GM19238 (cell line): ENCODE results near the gene URB1.
"Not testable (repeated sequence)": the region's sequence is repeated elsewhere in the genome, so short reads cannot be mapped to it uniquely, and the experiment has no call there.

Experiments used
- DNase-seq: peaks from one replicate; pipeline ENCODE4 v3.0.0; 2011; ENCODE audit warnings: low spot score; ENCODE audit not compliant: insufficient read length

Gene URB1, protein sequence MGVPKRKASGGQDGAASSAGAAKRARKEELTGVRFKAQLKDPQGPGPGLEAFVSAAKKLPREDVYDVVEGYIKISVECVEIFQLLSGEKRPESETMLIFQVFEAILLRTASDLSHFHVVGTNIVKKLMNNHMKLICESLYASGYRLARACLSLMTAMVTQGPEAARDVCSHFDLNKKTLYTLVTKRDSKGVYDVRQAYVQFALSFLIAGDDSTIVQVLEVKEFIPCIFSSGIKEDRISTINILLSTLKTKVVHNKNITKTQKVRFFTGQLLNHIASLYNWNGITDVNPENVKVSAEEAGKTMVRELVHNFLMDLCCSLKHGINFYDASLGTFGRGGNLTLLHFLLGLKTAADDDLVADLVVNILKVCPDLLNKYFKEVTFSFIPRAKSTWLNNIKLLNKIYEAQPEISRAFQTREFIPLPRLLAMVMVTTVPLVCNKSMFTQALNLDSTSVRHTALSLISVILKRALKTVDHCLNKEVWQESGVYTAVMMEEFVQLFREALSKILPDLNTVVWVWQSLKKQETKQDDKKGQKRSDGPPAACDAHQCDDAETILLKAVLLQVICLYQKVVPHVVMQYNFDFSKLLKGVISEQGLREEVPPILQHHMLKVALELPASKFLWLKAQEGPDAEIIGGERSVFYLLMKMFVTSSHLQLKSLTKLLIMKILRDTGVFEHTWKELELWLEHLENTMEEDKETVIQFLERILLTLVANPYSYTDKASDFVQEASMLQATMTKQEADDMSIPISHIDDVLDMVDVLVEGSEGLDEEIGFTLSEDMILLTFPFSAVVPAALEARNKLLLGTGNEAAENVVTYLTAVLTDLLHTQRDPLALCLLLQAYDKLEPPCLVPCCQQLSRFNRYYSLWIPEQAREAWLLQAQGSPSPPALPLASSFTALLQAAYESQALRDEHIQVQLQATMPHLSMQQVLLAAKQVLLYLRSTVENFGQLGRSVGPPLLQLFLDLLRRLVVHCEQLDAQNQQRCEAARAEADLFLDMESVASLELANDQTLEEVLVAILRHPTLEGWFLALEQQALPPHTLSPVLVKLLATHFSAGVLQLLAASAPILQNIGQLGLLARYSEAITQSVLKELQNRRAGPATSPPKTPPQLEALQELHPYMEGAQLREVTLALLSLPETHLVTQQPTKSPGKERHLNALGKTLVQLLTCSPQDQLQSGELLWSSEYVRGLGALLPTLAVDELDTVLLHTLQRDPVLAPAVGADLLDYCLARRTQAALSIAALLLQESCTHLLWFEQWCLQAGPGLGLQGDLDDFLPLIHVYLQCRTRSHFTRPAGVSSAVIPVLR (N-terminal part only)

DNA sequence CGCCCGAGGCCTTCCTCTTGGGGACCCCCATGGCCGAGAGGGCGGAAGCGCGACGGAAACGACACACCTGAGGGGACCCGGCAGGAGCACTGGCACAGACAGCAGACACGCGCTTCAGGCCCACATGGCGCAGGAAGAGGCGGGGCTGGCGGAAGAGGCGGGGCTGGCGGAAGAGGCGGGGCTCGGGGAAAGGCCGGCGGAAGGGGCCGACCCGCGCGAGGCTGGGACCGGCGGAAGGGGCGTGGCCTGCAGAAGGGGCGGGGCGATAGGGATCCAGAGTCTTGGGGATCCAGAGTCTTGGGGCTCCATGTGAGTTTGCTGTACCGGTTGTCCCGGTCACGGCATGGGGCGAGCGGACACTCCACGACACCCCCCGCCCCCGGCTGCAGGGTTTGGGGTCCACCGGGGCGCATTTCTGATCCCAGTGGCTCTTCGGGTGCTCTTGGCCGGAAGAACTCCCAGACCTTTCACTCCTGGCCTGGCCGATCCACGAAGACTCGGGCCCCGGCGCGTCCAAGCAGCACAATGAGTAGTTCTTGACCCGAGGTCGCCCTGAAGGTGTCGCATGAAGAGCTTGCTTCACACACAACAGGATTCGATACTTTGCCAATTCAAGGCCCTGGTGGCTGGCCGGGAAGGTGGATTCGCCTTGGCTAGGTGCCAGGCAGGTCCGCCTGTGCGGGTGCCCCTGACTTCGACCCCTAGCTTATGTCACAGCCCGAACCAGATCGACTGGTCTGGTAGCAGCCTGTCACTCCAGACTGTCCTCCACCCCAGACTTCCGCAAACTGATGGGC lies at the start of gene URB1:
URB1 (minus strand) TSS at position 133 of the 797 bp plus-strand sequence; CDS start at position 31, 102 bp downstream.
- peak; percentile 90 for DNase-seq

DNA sequence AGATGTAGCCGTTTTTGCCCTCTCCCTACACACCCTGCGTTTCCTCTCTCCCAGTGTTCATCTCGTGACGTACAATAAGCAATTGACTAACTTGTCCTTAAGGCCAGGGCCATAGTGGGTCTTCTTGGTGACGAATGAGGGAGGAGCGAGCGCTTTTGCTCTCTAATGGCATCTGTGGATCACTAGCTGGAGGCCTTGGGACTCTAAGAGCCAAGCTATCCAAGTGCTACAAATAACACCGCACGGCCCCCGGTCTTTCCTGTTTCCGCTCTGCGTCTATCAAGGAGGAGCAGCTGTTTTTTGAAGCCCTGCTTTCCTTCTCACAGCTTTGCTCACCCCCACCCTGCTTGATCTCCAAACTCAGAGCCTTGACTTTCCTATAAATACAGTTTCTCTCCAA lies 44.9 kb upstream of the URB1 start:
- no peak for DNase-seq

DNA sequence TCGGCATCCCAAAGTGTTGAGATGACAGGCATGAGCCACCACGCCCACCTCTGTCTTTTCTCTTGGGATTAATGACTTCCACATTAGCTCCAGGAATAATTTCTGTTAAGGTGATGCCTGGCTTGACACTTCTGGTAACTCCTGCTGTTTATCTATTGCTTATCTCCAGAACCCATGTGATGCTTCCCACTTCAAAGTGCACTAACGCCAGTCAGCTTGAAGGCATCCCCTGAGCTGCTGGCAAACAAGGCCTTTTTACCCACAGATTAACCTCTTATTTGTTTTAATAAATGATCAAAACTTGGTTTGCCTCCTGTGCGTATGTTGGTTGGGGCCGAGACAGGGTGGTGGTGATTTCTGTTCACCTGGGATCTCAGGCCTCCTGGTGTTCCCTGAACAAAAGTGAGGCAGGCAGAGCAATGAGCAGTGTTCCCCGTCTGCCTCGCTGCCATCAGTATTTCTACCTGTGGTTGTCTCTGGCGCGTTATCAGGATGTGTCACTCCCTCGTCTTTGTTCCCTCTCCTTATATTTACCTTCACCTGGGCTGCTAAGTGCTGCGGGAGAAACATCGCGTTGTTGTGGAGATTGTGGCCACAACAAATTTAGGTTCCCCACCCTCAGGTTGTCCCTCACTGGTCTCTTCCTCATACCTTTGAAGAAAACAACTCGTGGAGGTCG lies 40.3 kb upstream of the URB1 start:
- DNase-seq: not testable (repeated sequence)

DNA sequence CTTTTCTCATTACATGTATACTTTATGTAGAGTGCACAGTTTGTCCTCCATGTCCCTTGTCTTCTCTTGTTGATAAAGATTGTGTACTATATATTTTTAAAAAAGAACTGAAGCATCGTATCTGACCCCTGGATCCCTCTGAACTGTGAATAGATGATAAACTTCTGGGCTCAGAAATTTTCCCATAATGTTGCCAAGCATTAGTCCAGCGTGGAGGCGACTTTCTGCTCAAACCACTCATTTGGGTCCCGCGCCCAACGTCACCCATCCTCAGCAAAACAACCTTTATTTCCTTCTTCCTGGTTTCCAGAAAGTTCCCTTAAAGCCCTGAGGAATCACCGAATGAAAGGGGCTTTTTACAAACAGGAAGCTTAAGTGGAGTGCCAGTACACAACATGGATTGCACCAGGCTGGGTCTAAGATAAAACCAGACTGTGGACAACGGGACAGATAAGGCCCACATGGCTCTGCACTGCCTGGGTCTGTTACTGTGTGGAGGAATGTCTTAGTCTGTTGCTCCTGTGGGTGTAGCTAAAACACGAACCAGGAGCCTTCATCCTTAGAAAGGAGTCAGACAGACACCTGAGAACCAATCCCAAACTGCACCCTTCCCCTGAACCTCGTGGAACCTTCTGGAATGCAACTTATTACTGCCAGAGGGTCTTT lies 35.3 kb upstream of the URB1 start:
- no peak for DNase-seq

DNA sequence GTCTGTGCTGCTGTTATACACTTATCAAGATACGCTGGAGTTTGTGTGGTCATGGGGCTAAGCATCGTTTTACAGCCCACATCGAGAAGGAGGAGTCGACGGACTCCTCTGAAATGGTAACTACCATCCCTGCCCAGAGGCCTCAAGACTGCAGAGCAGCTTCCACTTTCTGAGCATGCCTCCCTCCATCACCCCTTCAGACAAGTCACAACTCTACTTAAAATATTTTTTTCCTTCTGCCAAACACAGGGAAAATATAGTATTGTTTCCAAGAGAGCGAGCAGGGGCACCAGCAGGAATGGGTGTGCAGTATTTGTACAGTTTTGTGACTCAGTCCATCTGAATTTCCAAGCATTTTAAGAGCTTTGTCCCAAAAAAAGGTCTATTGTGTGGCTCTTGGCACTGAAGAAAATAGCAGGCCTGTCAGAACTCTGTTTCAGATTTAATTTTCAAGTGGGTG lies 33.8 kb upstream of the URB1 start:
- DNase-seq: no peak

DNA sequence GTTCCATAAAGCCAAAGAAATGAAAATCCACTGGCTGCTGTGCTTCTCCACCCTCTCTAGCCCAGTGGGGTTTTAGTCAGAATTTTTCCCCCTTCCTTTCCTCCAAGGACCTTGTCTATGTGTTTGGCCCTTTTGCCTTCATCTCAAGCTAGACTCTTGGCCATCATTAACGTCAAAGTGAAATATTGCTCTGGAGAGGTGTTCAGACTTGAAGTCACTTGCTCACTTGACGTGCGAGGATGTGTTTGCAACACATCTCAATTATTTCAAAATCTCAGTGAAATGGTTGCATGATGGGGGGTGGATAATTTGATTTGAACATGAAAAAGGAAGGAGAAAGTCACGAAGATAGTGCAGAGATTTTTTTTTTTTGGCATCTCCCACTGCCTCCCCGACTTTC lies 33.3 kb upstream of the URB1 start:
- DNase-seq: no peak

DNA sequence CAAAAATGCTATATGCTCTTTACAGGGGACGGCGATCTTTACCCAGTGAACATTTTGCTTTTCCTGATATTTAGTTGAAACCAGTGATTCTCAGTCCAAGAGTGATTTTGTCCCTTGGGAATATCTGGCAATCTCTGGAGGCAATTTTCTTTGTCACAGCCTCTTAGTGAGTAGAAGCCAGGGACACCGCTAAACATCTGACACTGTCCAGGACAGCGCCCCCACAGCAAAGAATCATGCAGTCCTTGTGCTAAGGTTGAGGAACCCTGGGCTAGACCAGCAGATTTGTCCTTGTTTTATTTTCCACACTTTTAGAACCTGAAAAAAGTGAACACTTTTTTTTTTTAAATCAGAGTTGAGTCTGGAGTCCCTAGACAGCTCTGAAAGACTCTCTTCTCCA lies 32.8 kb upstream of the URB1 start:
- DNase-seq: no peak

DNA sequence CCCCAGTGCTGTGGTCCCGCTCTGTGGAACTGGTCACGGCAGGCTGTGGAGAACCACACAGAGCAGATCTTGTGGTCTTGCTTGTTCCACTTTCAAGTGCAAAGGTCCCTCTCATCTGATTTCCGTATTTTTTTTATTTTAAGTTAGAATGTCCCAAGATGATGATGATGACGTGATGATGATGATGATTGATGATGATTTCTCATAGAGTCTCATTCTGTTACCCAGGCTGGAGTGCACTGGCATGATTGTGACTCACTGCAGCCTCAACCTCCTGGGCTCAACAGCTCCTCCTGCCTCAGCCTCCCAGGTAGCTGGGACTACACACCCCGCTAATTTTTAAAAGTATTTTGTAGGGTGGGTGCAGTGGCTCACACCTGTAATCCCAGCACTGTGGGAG lies 31.9 kb upstream of the URB1 start:
- no peak for DNase-seq

DNA sequence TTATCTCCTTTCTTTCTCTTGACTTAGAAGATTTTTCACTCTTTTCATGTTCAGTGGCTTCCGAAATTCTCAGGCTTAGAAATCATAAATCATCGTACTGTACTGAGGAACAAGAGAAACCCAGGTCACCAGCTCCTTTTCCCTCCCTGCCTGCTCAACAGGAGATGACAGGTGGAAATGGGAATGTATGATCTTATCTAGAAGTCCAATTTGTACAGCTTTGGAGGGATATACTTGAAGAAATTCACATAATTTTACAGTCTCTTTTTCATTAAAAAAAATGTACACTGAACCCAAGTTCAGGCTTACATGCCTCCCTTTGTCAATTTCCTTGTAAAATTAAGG lies 31.4 kb upstream of the URB1 start:
- no peak for DNase-seq

DNA sequence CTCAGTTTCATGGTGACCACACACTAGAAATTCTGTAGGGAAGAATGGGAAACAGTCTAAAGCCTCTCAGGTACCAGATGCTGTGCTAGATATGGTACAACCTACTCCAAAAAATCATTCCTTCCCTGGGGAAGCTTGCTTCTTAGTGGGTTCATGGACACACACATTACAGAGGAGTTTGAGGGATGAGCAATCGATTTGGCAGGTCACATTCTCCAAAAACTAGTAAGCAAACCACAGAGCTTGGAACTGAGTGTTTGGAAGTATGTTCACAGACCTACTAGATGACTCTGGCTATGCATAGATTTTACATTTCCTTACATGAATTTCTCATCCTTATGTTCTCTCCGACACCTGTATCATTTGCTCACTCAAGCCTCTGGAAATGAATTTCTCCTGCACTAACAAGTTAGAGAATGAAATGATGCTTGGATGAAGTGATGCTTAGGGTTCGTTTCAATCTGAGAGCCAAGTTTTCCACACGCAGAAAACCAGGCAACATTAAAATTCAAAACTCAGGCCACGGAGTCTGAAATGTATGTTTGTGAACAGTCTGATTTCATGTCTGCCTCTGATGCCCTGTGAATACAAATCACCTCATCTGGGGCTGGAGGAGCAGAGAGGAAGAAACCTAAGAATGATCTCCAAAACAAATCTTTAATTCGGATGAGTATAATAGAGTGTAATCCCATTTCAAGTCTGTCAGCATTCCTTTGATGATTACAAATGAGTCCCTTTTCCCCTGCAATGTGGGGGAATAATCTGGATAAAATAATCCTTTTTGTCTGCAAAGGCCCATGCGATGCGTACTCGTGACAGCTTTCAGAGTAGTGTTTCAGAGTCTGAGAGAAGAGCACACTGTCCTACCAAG lies 30.7 kb upstream of the URB1 start:
- no peak for DNase-seq

DNA sequence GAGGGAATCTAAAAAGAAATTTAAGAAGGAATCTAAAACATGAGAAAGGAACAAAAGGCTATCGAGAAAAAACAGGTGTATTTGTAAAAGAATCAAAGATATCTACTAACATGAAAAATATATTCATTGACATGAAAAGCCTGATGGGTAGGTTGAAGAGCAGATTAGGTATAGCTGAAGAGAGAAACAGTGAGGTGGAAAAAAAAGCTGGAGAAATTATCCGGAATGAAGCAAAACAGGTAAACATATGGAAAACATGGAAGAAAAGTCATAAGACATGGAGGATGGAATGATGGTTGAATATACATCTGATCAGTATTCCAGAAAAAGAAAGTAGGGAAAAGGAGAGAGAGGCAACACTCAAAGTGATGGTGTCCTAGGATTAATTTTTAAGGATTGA lies 29.3 kb upstream of the URB1 start:
- no peak for DNase-seq

DNA sequence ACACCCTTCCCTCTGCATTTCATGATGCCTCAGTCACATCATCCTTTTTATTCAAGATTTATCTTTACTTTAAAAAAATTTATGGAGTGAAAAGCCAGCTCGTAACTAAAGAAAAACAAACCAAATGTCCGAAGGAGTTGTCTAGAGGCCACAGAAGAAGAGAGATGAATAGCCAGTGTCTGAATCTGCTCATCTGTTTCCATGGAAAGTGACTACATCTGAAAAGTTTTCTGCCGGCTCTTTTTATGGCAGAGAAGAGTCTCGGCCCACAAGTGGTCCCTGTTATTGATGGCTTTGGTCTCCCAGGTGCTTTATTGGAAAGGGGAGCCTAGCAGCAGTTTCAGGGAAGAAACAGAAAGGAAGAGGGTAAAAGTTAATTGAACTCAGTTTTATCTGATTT lies 25.3 kb upstream of the URB1 start:
- DNase-seq: no peak

DNA sequence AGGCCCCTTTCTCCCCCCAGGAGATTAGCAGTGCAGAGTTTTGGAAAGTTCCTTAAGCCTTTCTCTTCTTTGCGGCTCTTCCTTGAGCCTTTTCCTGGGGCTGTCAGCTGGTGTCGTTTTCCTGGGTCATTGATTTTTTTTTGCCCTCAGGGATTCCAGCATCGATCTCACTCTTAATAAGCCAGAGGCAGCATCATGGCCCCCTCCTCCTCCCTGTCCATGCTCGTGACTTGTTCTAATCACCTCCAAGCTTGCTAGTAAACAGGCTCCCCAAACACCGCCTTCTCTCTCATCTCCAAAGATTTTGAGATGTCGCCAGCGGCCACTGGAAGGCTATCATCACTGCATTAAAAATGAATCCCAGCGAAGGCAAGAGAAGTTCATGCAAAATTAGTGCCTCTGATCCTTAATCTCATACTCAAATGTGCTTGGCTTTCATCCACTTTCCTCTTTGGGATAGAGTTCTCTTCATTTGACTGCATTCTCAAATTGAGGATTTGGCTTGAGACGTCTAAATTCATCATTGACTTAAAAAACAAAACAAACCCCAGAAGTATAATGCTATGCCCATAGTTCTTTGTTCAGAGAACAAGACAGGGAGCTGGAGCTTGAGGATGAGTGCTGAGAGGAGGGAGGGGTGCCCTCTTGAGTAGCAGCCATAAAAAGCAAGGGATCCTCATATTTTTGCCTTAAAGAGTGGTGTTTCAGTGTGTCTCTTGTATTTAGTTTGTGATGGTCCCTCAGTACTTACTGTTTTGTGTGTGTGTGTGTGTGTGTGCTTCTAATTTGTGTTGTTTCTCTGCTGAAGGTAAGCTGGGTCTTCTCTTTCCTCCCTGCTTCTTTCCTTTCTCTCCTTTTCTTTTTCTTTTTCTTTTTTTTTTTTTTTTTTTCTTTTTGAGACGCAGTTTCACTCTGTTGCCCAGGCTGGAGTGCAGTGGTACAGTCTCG lies 22.9 kb upstream of the URB1 start:
- DNase-seq: no peak

DNA sequence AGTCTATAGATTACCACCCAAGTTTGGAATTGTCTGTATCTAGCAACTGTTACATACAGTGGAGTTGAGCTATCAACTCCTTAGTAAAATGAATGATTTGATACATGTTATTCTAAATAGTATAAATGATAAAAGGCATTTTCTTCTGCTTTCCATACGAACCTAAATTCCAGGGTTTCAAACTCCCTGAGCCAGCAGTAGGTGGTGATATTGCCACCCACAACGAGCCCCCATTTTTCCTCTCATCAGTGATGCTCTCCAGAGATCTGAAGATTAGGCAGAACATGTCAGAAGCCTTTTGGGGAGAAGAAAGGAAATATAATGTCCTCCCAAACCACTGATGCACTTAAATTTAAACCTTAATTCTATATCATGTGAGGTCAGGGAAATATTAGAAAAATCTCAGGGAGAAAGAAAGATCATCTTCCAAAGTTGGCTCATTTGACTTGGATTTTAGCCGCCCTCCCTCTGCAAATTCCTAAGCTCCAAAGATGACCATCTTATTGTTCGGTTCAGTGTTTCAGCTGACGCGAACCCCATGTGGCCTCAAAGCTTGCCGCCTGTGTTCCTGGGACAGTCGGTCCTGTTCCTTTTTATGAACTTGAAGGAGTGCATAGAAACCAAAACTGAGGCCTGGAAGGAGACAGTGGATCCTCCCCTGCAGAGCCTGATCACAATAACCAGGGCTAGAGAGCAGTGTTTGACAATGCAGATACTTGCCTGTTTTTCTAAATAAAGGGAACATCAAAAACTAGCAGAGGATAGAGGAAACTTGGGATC lies 22.0 kb upstream of the URB1 start:
- no peak for DNase-seq

DNA sequence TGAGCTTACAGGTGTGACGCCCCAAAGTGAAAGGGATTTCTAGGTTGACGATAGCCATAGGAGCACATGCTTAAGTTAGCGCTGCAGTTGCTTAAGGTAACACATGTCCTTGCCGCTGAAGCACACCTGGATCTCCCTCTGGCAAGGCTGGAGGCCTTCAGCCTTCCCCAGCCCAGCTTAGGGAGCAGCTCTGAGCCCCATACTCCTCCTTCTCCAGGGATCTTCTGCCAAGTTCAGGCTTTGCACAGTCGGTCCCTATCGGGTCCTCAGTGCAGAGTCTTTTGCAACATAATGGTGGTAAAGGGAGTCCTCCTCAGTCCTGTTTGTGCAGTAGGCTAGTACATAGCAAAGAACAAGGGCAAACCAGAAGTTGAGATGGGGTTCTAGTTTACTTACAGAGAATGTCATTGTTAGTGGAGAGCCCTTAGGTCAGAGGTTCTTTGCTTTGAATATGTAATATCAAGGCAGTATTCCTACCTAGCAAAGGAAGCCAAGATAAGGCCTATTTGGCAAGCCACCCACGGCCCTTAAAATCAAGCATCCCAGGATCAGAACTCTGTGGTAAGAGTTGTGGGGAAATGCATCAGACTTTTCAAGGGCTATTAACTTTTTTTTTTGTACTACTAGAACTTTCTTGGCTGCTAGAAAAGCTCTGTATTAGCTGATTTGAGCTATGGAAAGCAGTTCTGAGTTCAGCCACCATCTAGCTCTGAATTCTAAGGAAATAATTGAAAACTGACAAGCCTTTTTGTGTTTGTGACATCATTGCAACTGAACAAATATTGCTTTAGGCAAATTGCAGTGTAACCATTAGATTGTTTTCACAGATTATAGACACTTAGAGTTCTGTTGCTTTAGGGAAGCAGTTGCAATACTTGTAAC lies 21.1 kb upstream of the URB1 start:
- no peak for DNase-seq

DNA sequence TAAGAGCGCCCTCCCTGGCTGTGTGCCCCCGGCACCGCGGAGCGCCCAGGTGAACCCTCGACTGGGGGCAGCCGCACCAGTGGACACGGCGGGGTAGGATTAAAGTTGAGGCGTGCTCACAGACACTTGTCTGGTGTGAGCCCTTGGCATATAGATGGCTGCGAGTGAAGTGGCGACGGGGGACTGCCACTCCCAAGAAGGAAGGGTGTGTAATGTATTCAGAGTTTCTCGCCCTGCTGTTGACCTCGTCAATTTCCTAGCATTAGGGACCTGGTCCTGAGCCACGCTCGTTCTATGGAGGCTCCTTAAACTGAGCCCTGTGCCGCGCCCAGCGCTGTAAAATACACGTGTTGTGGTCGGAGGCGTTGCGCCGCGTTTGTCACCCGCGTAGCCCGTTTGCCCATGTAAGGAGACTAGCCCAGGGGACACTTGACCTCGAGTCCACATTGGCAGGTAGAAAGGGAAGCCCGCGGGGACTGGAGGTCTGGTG lies 20.2 kb upstream of the URB1 start:
- DNase-seq: no peak
